RPMI7951 (cell line): ENCODE data around the gene SHC2. TPM values are rescaled to one million over a fixed set of nuclear protein-coding genes. Genes with fewer than 3 reads are reported as not detected.

Experiments
- DNase-seq: peaks from one replicate; pipeline ENCODE4 v3.0.0-alpha.2; 2012; ENCODE audit warnings: low read depth
- total RNA-seq: library from RNA; depleted of rRNA; stranded (reverse); fragments of >200 nt; shearing (Covaris generic); gene quantifications from 2 replicates; pipeline ENCODE4 v1.2.3, GENCODE V29; 2014; rRNA removed

The SHC2 gene
- total RNA-seq, 1 experiment from 2014 or later: not detected

DNA sequence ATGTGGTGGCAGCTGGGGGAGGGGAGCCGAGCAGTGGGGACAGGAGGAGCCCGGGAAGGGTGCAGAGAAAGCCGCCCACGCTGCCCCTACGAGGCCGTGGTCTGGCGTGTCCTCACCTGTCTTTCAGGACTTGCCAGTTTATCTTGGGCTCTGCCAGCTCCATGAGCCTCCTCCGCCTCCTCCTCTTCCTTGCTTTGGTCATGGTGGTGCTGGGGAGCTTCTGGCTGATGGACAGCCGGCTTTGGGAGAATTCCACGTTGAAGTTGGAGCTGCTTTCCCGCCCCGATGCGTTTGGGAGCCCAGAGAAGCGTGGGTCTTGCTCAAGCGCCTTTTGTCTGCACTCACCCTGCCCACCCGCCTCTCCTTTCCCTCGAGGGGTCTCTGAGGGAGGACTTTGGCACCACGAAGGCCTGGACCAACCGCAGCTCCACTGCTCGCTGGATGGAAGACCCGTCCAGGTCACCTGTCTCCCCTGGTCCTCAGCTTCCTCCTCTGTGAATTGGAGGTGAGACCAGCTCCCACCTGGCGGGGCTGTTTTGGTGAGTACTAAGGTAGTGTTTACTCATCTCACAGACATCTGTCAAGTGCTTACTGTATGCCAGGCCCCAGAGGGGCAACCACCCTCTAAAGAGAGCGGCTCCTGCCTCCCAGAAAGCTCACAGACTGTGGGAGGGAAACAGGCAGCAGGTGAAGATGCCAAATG, 86.5 kb downstream of the SHC2 start:
- no peak for DNase-seq

DNA sequence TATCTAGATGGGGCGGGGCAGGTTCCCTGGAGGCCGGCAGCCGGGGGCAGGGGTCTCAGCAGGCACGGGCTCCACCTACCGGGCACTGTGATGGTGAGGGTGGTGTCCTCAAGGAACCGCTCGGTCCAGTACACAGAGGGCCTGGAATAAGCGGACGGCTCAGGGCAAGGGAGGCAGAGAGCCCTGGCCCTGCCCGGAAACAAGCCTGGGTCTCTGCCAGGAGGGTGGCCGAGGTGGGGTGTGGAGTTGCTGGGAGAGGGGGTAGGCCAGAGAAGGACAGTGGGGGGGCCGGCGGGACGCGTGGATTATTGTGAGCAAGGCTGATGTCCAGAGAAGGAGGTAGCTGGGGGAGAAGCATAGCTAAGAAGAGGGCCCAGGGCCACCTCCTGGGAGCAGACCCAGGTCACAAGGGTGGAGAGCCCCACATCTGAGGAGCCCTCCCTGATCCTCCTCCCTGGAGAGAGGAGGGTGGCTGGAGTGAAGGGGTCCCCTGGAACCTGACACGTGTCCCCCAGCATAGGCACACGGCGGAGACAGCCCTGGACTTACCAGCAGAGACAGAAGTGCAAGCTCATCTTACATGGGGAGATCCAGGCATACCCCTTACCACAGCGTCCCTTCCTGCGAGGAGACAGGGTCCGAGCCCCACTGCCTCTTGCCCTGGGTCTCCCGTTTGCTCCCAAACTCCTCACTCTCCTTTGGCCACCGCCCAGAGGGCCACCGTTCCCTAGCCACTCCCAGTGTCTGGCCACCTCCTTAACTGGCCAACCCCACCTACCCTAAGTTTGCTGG, 87.2 kb downstream of the SHC2 start:
- no peak for DNase-seq

DNA sequence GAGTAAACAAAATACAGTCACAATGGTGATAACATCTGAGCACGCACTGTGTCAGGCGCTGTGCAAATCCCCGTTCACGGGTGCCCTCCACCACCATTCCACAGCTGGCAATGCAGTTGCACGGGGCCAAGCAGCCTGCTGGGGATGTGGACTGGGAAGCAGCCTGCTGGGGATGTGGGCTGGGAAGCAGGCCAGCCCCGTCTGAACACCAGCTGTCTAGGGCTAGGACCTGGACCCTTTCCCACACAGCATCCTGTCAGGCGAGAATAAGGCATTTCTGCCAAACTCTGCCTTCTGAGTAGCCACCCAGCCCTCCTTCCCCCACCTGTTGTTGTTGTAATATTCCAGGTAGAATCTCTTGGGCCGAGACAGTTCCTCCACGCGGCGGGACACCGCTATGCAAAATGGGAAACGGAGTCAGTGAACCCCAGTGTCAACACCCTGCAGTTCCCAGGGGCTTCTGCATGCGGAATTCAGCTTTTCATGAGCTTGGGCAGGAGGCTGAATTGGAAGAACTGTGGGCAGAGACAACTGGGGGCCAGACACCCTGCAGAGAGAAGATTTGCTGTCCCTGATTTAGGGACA, 88.4 kb downstream of the SHC2 start:
- DNase-seq: peak; percentile 76

DNA sequence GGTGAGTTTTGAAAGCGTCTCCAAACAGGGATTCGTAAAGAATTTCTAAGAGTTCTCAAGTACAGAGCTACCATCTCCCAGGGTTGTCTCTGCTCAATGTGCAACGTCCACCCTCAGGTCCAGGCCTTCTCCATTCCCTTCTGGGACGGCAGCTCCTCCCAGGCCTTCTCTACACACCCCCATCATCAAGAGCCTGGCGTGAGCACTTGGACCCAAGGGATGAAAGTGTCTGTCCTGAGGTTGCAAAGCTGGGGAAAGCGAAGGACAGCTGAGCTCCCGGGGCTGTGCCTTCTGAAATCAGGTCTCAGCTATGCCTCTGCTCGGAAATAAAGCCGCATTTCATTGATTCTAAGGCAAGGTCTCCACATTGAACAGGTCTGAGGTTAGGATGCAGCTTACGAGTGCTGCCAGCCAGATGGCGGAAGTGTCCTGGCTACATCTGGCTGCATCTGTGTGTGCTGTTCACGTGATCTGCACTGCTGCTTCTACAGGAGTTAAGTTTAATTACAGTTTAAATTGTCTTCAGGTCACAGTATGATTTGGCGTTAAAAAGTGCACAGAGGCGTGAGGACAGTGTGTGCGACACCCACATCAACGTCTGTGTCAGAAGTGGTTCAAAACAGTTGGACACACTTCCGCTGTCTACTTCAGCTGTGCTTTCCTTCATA, 89.2 kb downstream of the SHC2 start:
- peak; percentile 41 for DNase-seq

- DNase-seq: no peak
Measured at GRCh38 chr19:370641-371330, 90.0 kb downstream of the SHC2 start.

DNA sequence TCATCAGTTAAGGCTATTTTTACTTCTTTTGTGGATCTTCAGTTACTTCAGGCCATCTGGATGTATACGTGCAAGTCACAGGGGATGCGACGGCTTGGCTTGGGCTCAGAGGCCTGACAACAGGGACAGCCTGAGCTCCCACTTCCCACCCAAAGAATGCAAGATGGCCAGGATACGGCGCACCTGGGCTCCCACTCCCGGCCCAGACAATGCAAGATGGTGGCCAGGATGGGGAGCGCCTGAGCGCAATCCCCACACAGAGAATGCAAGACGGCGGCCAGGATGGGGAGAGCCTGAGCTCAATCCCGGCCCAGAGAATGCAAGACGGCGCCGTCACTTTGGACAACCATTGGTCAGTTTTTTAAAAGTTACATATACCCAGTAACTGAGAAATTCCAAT, 91.0 kb downstream of the SHC2 start:
- DNase-seq: no peak

DNA sequence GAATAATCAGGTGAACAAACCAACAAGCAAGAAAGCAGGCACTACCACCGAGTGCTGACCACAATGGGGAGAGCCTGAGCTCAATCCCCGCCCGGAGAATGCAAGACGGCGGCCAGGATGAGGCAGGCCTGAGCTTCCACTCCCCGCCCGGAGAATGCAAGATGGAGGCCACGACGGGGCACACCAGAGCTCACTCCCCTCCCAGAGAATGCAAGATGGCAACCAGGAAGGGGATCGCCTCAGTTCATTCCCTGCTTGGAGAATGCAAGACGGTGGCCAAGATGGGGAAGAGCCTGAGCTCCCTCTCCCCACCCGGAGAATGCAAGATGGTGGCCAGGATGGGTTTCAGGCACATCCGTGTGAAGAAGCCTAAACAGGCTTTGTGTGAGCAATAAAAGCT, 91.6 kb downstream of the SHC2 start:
- no peak for DNase-seq

- no peak for DNase-seq
Measured at GRCh38 chr19:368630-369024, 92.2 kb downstream of the SHC2 start.

DNA sequence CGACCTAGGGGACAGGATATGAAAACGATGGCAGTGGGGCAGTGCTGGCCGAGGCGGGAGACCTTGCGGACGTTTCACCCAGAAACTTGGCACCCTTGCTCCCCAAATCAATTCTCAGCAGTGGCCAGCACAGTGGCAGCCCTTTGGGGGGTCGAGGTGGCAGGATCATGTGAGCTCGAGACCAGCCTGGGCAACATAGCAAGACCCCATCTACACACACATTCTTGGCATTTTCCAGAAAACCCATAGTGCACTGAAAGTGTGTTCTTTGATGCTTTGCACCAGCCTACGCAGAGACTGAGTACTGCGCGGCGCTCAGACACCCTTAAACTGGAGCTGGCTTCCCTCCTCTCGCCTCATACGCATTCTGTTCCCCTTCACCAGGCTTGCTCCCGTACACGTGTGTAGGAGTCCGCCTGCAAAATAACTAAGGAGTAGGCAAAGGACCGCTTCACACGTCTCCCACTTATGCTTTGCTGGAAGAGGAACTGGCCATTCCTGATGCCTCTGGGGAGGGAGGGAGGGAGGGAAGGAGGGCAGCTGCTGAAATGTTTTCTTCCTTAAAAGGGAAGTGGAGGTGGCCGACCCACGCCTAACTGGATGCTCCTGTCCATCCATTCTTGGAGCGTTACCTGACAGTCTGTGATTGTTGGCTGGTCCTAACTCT, 92.7 kb downstream of the SHC2 start:
- no peak for DNase-seq

DNA sequence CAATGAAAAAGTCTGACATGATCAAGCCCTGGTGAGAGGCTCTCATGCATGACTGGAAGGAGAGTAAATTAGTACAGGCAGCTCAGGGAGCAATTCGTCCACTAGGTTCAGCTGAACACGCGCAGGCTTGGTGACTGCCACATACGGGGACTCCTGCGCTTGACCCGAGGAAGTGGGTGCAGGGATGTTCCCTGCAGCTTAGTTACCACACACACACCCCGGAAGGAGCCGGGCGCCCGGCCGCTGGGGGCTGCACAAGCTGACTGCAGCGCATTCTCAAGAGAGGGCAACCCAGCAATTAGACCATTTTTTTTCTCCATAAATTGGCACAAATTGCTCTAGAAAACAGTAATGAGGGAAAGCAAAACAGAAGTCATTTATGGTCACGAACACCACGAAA, 93.3 kb downstream of the SHC2 start:
- no peak for DNase-seq

GRCh38 chr19:366951-367350, 93.9 kb downstream of the SHC2 start:
- DNase-seq: no peak

Other genes starting within 250 kb of the SHC2 start
- 0.48 and 3.2 TPM in 2 replicates for gene PLPP2, start 169.6 kb downstream of the SHC2 start, total RNA-seq
- 5.9 and 10.0 TPM in 2 replicates for gene MIER2, start 116.2 kb downstream of the SHC2 start, total RNA-seq
- not detected in 2 replicates for gene C2CD4C, start 51.9 kb downstream of the SHC2 start, total RNA-seq
- gene MADCAM1, start 35.5 kb upstream of the SHC2 start, total RNA-seq: 0.12 TPM in 1 of 2 replicates, not detected in the other
- gene TPGS1, start 46.5 kb upstream of the SHC2 start, total RNA-seq: 26.2 and 48.8 TPM in 2 replicates
- gene CDC34, start 70.7 kb upstream of the SHC2 start, total RNA-seq: 56.4 and 61.8 TPM in 2 replicates
- gene GZMM, start 83.0 kb upstream of the SHC2 start, total RNA-seq: 1.3 and 3.6 TPM in 2 replicates
- 911 and 1,158 TPM in 2 replicates for gene BSG, start 111.6 kb upstream of the SHC2 start, total RNA-seq
- 0.24 and 0.39 TPM in 2 replicates for gene HCN2, start 128.8 kb upstream of the SHC2 start, total RNA-seq
- gene POLRMT, start 172.5 kb upstream of the SHC2 start, total RNA-seq: 19.3 and 20.5 TPM in 2 replicates
- gene FGF22, start 178.8 kb upstream of the SHC2 start, total RNA-seq: 0.39 TPM in 1 of 2 replicates, not detected in the other
- gene RNF126, start 202.2 kb upstream of the SHC2 start, total RNA-seq: 29.3 and 48.7 TPM in 2 replicates
- 4.4 and 19.8 TPM in 2 replicates for gene FSTL3, start 215.4 kb upstream of the SHC2 start, total RNA-seq
- gene PRSS57, start 234.4 kb upstream of the SHC2 start, total RNA-seq: not detected in 2 replicates
- gene PALM, start 247.9 kb upstream of the SHC2 start, total RNA-seq: 0.10 TPM in 1 of 2 replicates, not detected in the other